ENCODE results near the gene AGBL1. TPM values are rescaled to one million over a fixed set of nuclear protein-coding genes. Genes with fewer than 3 reads are reported as not detected.
"Not testable (repeated sequence)": the region's sequence is repeated elsewhere in the genome, so short reads cannot be mapped to it uniquely, and the experiment has no call there.

The AGBL1 gene
- total RNA-seq, 1 donor from 2014 or later = 0.14 TPM

DNA sequence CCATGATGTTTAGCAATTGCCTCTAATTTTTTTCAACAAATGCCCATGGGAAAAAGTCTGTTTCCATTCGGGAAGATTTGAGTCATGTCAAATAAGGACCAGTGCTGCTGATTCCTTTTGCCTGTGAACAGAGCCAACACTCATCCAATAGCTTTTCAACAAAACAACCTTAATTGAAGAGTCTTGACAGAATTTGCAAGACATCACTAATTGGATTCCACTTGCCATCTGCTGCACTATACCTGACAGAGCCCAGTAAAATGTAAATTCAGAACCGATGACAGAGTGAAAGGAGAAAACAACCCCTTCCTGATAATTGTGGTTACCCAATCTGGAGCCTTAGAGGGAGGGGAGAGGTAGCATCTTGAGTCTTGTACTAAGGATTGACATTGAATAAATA is 426.7 kb downstream of the AGBL1 start:
- intact Hi-C loops (cut with micrococcal nuclease) = no loop called here
- peaks cover 2% of the 10 kb centered on the region for H3K27me3 Mint-ChIP-seq (ENCODE audit: low read depth)
- H3K27ac Mint-ChIP-seq = no peak overlapping the region
- H3K4me1 Mint-ChIP-seq (ENCODE audit: low read depth) = no peaks in the 10 kb centered on the region
- H3K36me3 Mint-ChIP-seq (ENCODE audit: low read depth) = no peaks in the 10 kb centered on the region
- DNase-seq (ENCODE audit: low spot score) = no peak
- H3K9me3 Mint-ChIP-seq = no peaks in the 10 kb centered on the region
- H3K4me3 Mint-ChIP-seq (ENCODE audit: low read depth) = no peak overlapping the region

DNA sequence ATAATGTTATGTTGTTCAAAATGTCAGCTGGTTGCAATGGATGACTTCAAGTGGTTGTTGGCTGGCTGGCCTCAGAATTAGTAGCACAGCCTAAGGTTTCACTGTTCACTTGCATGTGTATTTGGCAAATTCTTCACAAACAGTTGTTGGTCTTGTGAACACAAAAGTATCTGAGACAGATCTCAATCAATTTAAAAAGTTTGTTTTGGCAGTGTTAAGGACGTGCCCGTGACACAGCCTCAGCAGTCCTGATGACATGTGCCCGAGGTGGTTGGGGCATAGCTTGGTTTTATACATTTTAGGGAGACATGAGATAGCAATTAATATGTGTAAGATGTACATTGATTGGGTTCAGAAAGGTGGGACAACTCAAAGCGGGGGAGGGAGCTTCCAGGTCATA is 436.0 kb downstream of the AGBL1 start:
- Mint-ChIP-seq H3K36me3 (ENCODE audit: low read depth) (no peaks in the 10 kb centered on the region), H3K27me3 (ENCODE audit: low read depth) (peaks cover 5% of the 10 kb centered on the region), H3K4me1 (ENCODE audit: low read depth) (no peaks in the 10 kb centered on the region), H3K9me3 (peaks cover 3% of the 10 kb centered on the region), H3K27ac (no peak overlapping the region), H3K4me3 (ENCODE audit: low read depth) (no peak overlapping the region)
- intact Hi-C loops (cut with micrococcal nuclease) = no loop called here
- no peak for DNase-seq (ENCODE audit: low spot score)

- Mint-ChIP-seq H3K9me3 (no peaks in the 10 kb centered on the region), H3K27me3 (ENCODE audit: low read depth) (no peaks in the 10 kb centered on the region), H3K36me3 (ENCODE audit: low read depth) (no peaks in the 10 kb centered on the region), H3K4me1 (ENCODE audit: low read depth) (no peaks in the 10 kb centered on the region), H3K4me3 (ENCODE audit: low read depth) (no peak overlapping the region), H3K27ac (no peak overlapping the region)
- intact Hi-C loops (cut with micrococcal nuclease) = no loop called here
- no peak for DNase-seq (ENCODE audit: low spot score)
Measured at GRCh38 chr15:86522721-86523120, 443.1 kb downstream of the AGBL1 start.

- Mint-ChIP-seq H3K36me3 (ENCODE audit: low read depth) (no peaks in the 10 kb centered on the region), H3K27me3 (ENCODE audit: low read depth) (no peaks in the 10 kb centered on the region), H3K9me3 (no peaks in the 10 kb centered on the region), H3K27ac (no peak overlapping the region), H3K4me1 (ENCODE audit: low read depth) (no peaks in the 10 kb centered on the region), H3K4me3 (ENCODE audit: low read depth) (no peak overlapping the region)
- no peak for DNase-seq (ENCODE audit: low spot score)
- intact Hi-C loops (cut with micrococcal nuclease) = no loop called here
Measured at GRCh38 chr15:86526938-86527690, 447.4 kb downstream of the AGBL1 start.

DNA sequence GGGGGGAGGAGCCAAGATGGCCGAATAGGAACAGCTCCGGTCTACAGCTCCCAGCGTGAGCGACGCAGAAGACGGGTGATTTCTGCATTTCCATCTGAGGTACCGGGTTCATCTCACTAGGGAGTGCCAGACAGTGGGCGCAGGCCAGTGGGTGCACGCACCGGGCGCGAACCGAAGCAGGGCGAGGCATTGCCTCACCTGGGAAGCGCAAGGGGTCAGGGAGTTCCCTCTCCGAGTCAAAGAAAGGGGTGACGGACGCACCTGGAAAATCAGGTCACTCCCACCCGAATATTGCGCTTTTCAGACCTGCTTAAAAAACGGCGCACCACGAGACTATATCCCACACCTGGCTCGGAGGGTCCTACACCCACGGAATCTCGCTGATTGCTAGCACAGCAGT is 448.4 kb downstream of the AGBL1 start:
- H3K27me3 Mint-ChIP-seq (ENCODE audit: low read depth); H3K27ac Mint-ChIP-seq; H3K9me3 Mint-ChIP-seq; intact Hi-C loops (cut with micrococcal nuclease); H3K4me1 Mint-ChIP-seq (ENCODE audit: low read depth); H3K36me3 Mint-ChIP-seq (ENCODE audit: low read depth); H3K4me3 Mint-ChIP-seq (ENCODE audit: low read depth); DNase-seq (ENCODE audit: low spot score): not testable (repeated sequence)

GRCh38 chr15:86538141-86538540 is 458.5 kb downstream of the AGBL1 start:
- no peak overlapping the region for H3K27ac Mint-ChIP-seq
- intact Hi-C loops (cut with micrococcal nuclease) = no loop called here
- H3K4me1 Mint-ChIP-seq (ENCODE audit: low read depth) = no peaks in the 10 kb centered on the region
- H3K4me3 Mint-ChIP-seq (ENCODE audit: low read depth) = no peak overlapping the region
- no peaks in the 10 kb centered on the region for H3K27me3 Mint-ChIP-seq (ENCODE audit: low read depth)
- no peaks in the 10 kb centered on the region for H3K9me3 Mint-ChIP-seq
- H3K36me3 Mint-ChIP-seq (ENCODE audit: low read depth) = no peaks in the 10 kb centered on the region
- no peak for DNase-seq (ENCODE audit: low spot score)

DNA sequence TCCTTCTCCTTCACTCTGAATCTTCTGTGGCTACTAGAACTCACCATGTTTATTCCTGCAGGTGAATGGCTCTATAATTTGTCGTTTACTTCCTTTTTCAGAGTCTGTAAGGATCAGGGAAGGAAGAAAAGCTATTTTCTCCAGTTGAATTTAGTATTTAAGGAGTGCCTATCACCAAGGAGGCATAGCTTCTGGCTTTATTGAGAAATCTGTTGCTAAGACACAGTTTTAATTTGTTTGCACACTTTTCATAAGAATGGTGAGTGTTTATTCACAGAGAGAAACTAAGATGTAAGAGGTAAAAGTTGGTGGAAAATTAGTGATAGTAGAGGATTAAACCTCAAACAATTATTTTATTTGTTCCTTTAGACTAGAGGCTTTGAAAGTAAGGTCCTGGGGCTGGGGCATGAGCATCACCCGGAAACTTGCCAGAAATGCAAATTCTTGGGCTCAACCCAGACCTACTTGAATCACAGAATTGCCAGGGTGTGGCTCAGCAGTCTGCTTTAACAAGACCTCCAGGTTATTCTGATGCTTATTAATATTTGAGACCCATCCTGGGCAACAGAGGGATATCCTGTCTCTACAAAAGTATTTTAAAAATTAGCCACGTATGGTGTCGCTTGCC is 461.3 kb downstream of the AGBL1 start:
- Mint-ChIP-seq H3K27me3 (ENCODE audit: low read depth) (no peaks in the 10 kb centered on the region), H3K9me3 (peaks cover 7% of the 10 kb centered on the region), H3K36me3 (ENCODE audit: low read depth) (no peaks in the 10 kb centered on the region), H3K4me1 (ENCODE audit: low read depth) (no peaks in the 10 kb centered on the region), H3K4me3 (ENCODE audit: low read depth) (no peak overlapping the region), H3K27ac (no peak overlapping the region)
- DNase-seq (ENCODE audit: low spot score) = no peak
- intact Hi-C loops (cut with micrococcal nuclease) = no loop called here

- Mint-ChIP-seq H3K4me1 (ENCODE audit: low read depth) (no peaks in the 10 kb centered on the region), H3K9me3 (peaks cover 7% of the 10 kb centered on the region), H3K4me3 (ENCODE audit: low read depth) (no peak overlapping the region), H3K27ac (no peak overlapping the region), H3K27me3 (ENCODE audit: low read depth) (no peaks in the 10 kb centered on the region), H3K36me3 (ENCODE audit: low read depth) (no peaks in the 10 kb centered on the region)
- intact Hi-C loops (cut with micrococcal nuclease) = no loop called here
- no peak for DNase-seq (ENCODE audit: low spot score)
Measured at GRCh38 chr15:86541540-86541939, 461.9 kb downstream of the AGBL1 start.

DNA sequence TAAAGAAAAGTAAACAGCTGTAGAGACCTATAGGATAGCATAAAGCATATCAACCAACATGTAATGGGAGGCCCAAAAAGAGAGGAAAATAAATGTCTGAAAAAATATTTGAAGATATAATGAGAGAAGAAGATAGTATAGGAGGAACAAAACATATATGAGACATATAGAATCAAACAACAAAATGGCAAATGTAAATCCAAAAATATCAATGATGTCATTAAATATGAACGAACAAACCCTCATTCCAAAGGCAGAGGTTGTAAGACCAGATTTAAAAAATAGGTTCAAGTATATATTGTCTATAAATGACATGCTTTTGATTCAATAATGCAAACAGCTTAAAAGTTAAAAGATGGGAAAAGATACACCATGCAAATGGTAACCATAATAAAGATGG is 470.4 kb downstream of the AGBL1 start:
- Mint-ChIP-seq H3K4me3 (ENCODE audit: low read depth) (no peak overlapping the region), H3K4me1 (ENCODE audit: low read depth) (no peaks in the 10 kb centered on the region), H3K27me3 (ENCODE audit: low read depth) (no peaks in the 10 kb centered on the region), H3K27ac (no peak overlapping the region), H3K9me3 (peaks cover 5% of the 10 kb centered on the region), H3K36me3 (ENCODE audit: low read depth) (no peaks in the 10 kb centered on the region)
- no peak for DNase-seq (ENCODE audit: low spot score)
- intact Hi-C loops (cut with micrococcal nuclease) = no loop called here

GRCh38 chr15:86553108-86553507 is 473.4 kb downstream of the AGBL1 start:
- intact Hi-C loops (cut with micrococcal nuclease) = no loop called here
- no peaks in the 10 kb centered on the region for H3K4me1 Mint-ChIP-seq (ENCODE audit: low read depth)
- no peaks in the 10 kb centered on the region for H3K36me3 Mint-ChIP-seq (ENCODE audit: low read depth)
- H3K9me3 Mint-ChIP-seq = peaks cover 5% of the 10 kb centered on the region
- no peaks in the 10 kb centered on the region for H3K27me3 Mint-ChIP-seq (ENCODE audit: low read depth)
- H3K4me3 Mint-ChIP-seq (ENCODE audit: low read depth) = no peak overlapping the region
- no peak overlapping the region for H3K27ac Mint-ChIP-seq
- no peak for DNase-seq (ENCODE audit: low spot score)

DNA sequence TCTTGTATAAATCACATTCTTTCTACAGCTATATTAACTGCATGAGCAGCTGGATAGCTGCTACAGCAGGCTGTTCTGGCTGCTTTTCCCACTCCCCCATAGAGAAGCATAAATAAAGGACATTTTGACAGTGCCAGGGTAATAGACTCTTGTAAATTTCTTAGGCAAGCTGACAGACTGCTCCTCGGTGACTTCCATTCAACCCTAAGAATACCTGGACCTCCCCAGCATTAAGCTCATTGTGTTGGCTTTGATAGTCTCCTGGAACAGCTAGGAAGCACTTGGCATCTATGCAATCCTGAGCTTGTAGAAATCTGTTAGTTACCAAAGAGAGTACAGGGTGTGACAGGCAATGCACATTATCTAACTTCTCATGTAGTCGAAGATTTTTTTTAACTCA is 475.4 kb downstream of the AGBL1 start:
- DNase-seq (ENCODE audit: low spot score) = no peak
- no peaks in the 10 kb centered on the region for H3K36me3 Mint-ChIP-seq (ENCODE audit: low read depth)
- H3K27me3 Mint-ChIP-seq (ENCODE audit: low read depth) = no peaks in the 10 kb centered on the region
- intact Hi-C loops (cut with micrococcal nuclease) = no loop called here
- H3K27ac Mint-ChIP-seq = no peak overlapping the region
- H3K4me1 Mint-ChIP-seq (ENCODE audit: low read depth) = no peaks in the 10 kb centered on the region
- H3K4me3 Mint-ChIP-seq (ENCODE audit: low read depth) = no peak overlapping the region
- no peaks in the 10 kb centered on the region for H3K9me3 Mint-ChIP-seq

DNA sequence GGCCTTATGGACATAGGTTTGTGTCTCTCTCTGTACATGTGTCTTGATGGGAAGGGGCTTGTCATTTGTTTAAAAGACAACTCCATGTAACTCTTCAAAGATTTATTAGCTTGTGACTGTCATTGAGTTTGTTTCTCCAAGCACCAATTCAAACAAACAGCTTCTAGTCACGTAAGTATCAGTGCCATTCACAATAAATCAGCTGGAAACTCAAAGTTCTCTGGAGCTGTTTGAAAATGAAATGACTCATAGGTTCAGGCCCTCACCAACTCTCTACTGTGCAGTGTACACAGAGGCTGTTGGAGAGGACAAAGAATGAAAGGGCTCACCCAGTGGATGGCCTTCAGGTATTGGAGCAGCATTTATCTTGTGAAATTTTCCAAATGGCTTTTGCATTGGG is 476.3 kb downstream of the AGBL1 start:
- Mint-ChIP-seq H3K27ac (no peak overlapping the region), H3K4me1 (ENCODE audit: low read depth) (no peaks in the 10 kb centered on the region), H3K4me3 (ENCODE audit: low read depth) (no peak overlapping the region), H3K27me3 (ENCODE audit: low read depth) (no peaks in the 10 kb centered on the region), H3K9me3 (no peaks in the 10 kb centered on the region), H3K36me3 (ENCODE audit: low read depth) (no peaks in the 10 kb centered on the region)
- DNase-seq (ENCODE audit: low spot score) = no peak
- intact Hi-C loops (cut with micrococcal nuclease) = no loop called here

- H3K27ac Mint-ChIP-seq = no peak overlapping the region
- no peaks in the 10 kb centered on the region for H3K9me3 Mint-ChIP-seq
- H3K4me1 Mint-ChIP-seq (ENCODE audit: low read depth) = no peaks in the 10 kb centered on the region
- no peaks in the 10 kb centered on the region for H3K27me3 Mint-ChIP-seq (ENCODE audit: low read depth)
- intact Hi-C loops (cut with micrococcal nuclease) = no loop called here
- no peak for DNase-seq (ENCODE audit: low spot score)
- no peaks in the 10 kb centered on the region for H3K36me3 Mint-ChIP-seq (ENCODE audit: low read depth)
- no peak overlapping the region for H3K4me3 Mint-ChIP-seq (ENCODE audit: low read depth)
Measured at GRCh38 chr15:86556396-86557017, 476.8 kb downstream of the AGBL1 start.
